Measurements from ENCODE around the gene BMP10.

BMP10 gene

GRCh38 chr2:68871159-68871764 is at the start of gene BMP10:
Gene BMP10, minus strand, starts transcription at chr2:68871397. Its CDS starts 39 bp downstream, at chr2:68871358.
- no peak for DNase-seq (ENCODE audit: low read depth)
- H3K4me3 ChIP-seq (ENCODE audit: low read length), result no peak within 1 kb of the TSS
- no peak for TF ChIP-seq CTCF (IDR thresholded peaks at IDR 0.05; ENCODE audit: insufficient read depth, low read depth, low read length, missing control alignments)

- DNase-seq (ENCODE audit: low read depth), result no peak
- TF ChIP-seq CTCF (IDR thresholded peaks at IDR 0.05; ENCODE audit: insufficient read depth, low read depth, low read length, missing control alignments), result no peak
- no peak overlapping the region for H3K4me3 ChIP-seq (ENCODE audit: low read length)
Measured at GRCh38 chr2:68920481-68921170, 49.4 kb upstream of the BMP10 start.

- H3K4me3 ChIP-seq (ENCODE audit: low read length), result no peak overlapping the region
- TF ChIP-seq CTCF (IDR thresholded peaks at IDR 0.05; ENCODE audit: insufficient read depth, low read depth, low read length, missing control alignments), result no peak
- DNase-seq (ENCODE audit: low read depth), result peak; percentile 68
Measured at GRCh38 chr2:68918497-68918896, 47.3 kb upstream of the BMP10 start.

GRCh38 chr2:68917034-68917718 is 46.0 kb upstream of the BMP10 start:
- H3K4me3 ChIP-seq (ENCODE audit: low read length), result no peak overlapping the region
- TF ChIP-seq CTCF (IDR thresholded peaks at IDR 0.05; ENCODE audit: insufficient read depth, low read depth, low read length, missing control alignments), result no peak
- DNase-seq (ENCODE audit: low read depth), result no peak

GRCh38 chr2:68916226-68916625 is 45.0 kb upstream of the BMP10 start:
- no peak overlapping the region for H3K4me3 ChIP-seq (ENCODE audit: low read length)
- DNase-seq (ENCODE audit: low read depth), result no peak
- TF ChIP-seq CTCF (IDR thresholded peaks at IDR 0.05; ENCODE audit: insufficient read depth, low read depth, low read length, missing control alignments), result no peak

GRCh38 chr2:68915393-68915792 is 44.2 kb upstream of the BMP10 start:
- no peak for TF ChIP-seq CTCF (IDR thresholded peaks at IDR 0.05; ENCODE audit: insufficient read depth, low read depth, low read length, missing control alignments)
- DNase-seq (ENCODE audit: low read depth), result no peak
- no peak overlapping the region for H3K4me3 ChIP-seq (ENCODE audit: low read length)

All from epithelial cell of esophagus (primary cell).